Endothelial cell of umbilical vein (primary cell): ENCODE data around the gene TTLL5. TPM values are rescaled to one million over a fixed set of nuclear protein-coding genes. Genes with fewer than 3 reads are reported as not detected.

Experiments
- BruUV-seq: library from RNA; stranded (reverse); fragments of 400-500 nt; replicated peaks from 2 replicates; lab custom pipeline; 2021; lab: Mats Ljungman, UMichigan
- CTCF ChIA-PET: fragments of 300-600, 350-600 bp; sonication (Branson Sonifier 250); formaldehyde crosslinking; loops from one replicate; lab custom pipeline; 2021; ENCODE audit warnings: antibody characterized with exemption, inconsistent platforms; lab: Charles Lee
- POLR2A ChIA-PET: fragments of 300-600, 350-600 bp; sonication (Branson Sonifier 250); formaldehyde crosslinking; loops from one replicate; lab custom pipeline; 2021; ENCODE audit warnings: antibody characterized with exemption, inconsistent platforms; lab: Charles Lee
- DNase-seq: peaks from one replicate; pipeline ENCODE4 v3.0.0-alpha.2; 2011; ENCODE audit warnings: low read depth, low spot score
- FAIRE-seq: peaks from 2 replicates; lab custom pipeline; 2011; peaks lifted over from hg19 to GRCh38; lab: Jason Lieb, UNC
- H2AFZ ChIP-seq: 2 replicates; pipeline ENCODE4 v1.6.0; 2012; ENCODE audit warnings: low read depth, low read length, control low read depth, inconsistent platforms
- H3K27ac ChIP-seq: 2 replicates; pipeline ENCODE4 v1.5.1; 2011; ENCODE audit warnings: low read depth, mild to moderate bottlenecking, control low read depth, low read length, moderate library complexity; ENCODE audit not compliant: insufficient read depth
- H3K27me3 ChIP-seq, 2 experiments: 2 replicates each; pipeline versions ENCODE4 v1.6.0 to v1.6.1; 2011; ENCODE audit warnings: low read length in 2 of 2, mixed read lengths in 1 of 2; ENCODE audit not compliant: control insufficient read depth in 2 of 2, insufficient read depth in 2 of 2
- H3K36me3 ChIP-seq, 2 experiments: 2 replicates in 1 of 2; 3 replicates in 1 of 2; pipeline ENCODE4 v1.5.1; 2011; ENCODE audit warnings: low read length in 2 of 2, mild to moderate bottlenecking in 1 of 2, moderate library complexity in 1 of 2; ENCODE audit not compliant: control insufficient read depth in 2 of 2, insufficient read depth in 2 of 2; ENCODE audit errors: extremely low read depth in 1 of 2
- H3K4me1 ChIP-seq: 3 replicates; pipeline ENCODE4 v1.5.1; 2011; ENCODE audit warnings: mild to moderate bottlenecking, low read length; ENCODE audit not compliant: control insufficient read depth, insufficient read depth; ENCODE audit errors: extremely low read depth
- H3K4me2 ChIP-seq: 2 replicates; pipeline ENCODE4 v1.6.1; 2011; ENCODE audit warnings: low read length, control low read depth, mixed read lengths; ENCODE audit not compliant: insufficient read depth
- H3K4me3 ChIP-seq, 3 experiments: fragments of 200-600 bp in 1 of 3; sonication (generic), shearing (Covaris generic) in 1 of 3; replicated peaks in 1 of 3; 2 replicates each; pipeline ENCODE4 v1.5.1; 2011 to 2016; ENCODE audit warnings: control low read depth in 3 of 3, low read length in 3 of 3, mild to moderate bottlenecking in 2 of 3, inconsistent platforms in 1 of 3, low read depth in 1 of 3, moderate library complexity in 1 of 3; ENCODE audit not compliant: insufficient read depth in 1 of 3
- H3K79me2 ChIP-seq: 2 replicates; pipeline ENCODE4 v1.6.0; 2012; ENCODE audit warnings: low read length, inconsistent platforms; ENCODE audit not compliant: control insufficient read depth, insufficient read depth
- H3K9ac ChIP-seq: replicated peaks from 2 replicates; pipeline ENCODE3; 2011; ENCODE audit warnings: low read length, control low read depth; ENCODE audit not compliant: insufficient read depth; ENCODE audit errors: extremely low read depth
- H3K9me1 ChIP-seq: replicated peaks from 3 replicates; pipeline ENCODE4 v1.6.0; 2011; ENCODE audit warnings: mild to moderate bottlenecking, low read length; ENCODE audit not compliant: control insufficient read depth, insufficient read depth; ENCODE audit errors: extremely low read depth
- H3K9me3 ChIP-seq: replicated peaks from 2 replicates; pipeline ENCODE4 v1.5.1; 2012; ENCODE audit warnings: low read length, inconsistent platforms; ENCODE audit not compliant: control insufficient read depth, insufficient read depth
- H4K20me1 ChIP-seq: replicated peaks from 2 replicates; pipeline ENCODE3; 2011; ENCODE audit warnings: mild to moderate bottlenecking, low read length; ENCODE audit not compliant: control insufficient read depth, insufficient read depth; ENCODE audit errors: extremely low read depth
- EZH2 ChIP-seq: IDR thresholded peaks from 2 replicates; pipeline ENCODE4 v1.6.1; 2012; ENCODE audit warnings: borderline replicate concordance, low read depth, mild to moderate bottlenecking, moderate library complexity, low read length, inconsistent platforms; ENCODE audit not compliant: severe bottlenecking
- FOS ChIP-seq: IDR thresholded peaks from 2 replicates; pipeline ENCODE4 v1.6.1; 2011; ENCODE audit warnings: mild to moderate bottlenecking, low read length, moderate library complexity, borderline replicate concordance; ENCODE audit not compliant: insufficient read depth
- GATA2 ChIP-seq: IDR thresholded peaks from 2 replicates; pipeline ENCODE4 v1.7.0; 2011; ENCODE audit warnings: low read depth, mild to moderate bottlenecking, moderate library complexity, mixed read lengths, low read length; ENCODE audit not compliant: insufficient read length, insufficient read depth
- JUN ChIP-seq: IDR thresholded peaks from 2 replicates; pipeline ENCODE4 v1.6.1; 2011; ENCODE audit warnings: borderline replicate concordance, low read depth; ENCODE audit not compliant: insufficient read length, insufficient read depth
- MYC ChIP-seq: IDR thresholded peaks from one replicate; pipeline ENCODE4 v1.6.1; 2011; ENCODE audit warnings: mild to moderate bottlenecking, low read depth, low read length
- POLR2A ChIP-seq: IDR thresholded peaks from 2 replicates; pipeline ENCODE4 v1.6.1; 2012; ENCODE audit warnings: low read depth, mild to moderate bottlenecking, control low read depth, low read length
- POLR2AphosphoS5 ChIP-seq: IDR thresholded peaks from 2 replicates; pipeline ENCODE4 v1.6.1; 2012; ENCODE audit warnings: low read depth, mild to moderate bottlenecking, control low read depth, low read length, moderate library complexity; ENCODE audit not compliant: insufficient read depth
- dilution Hi-C: fragments of 300-500 bp; cut with MboI; formaldehyde crosslinking; loops from one replicate; pipeline ENCODE4 v1.15.0; 2019; ENCODE audit warnings: low sequenced_read_pairs; ENCODE audit not compliant: extremely low pct_ligation_motif_present
- intact Hi-C: fragments of 100-400 bp; cut with micrococcal nuclease; formaldehyde crosslinking; loops from one replicate; pipeline ENCODE4 v1.10.0; 2022
- polyA plus RNA-seq, 4 experiments: library from polyadenylated mRNA; depleted of rRNA in 3 of 4; stranded (reverse) in 3 of 4; unstranded in 1 of 4; fragments of >200 nt; gene quantifications; 2 replicates each; pipeline versions ENCODE4 v1.2.1 to v1.2.3, GENCODE V29; 2011 to 2012; ENCODE audit warnings: missing spikeins in 1 of 4
- total RNA-seq: library from RNA; stranded (reverse); gene quantifications from 2 replicates; pipeline ENCODE4 v1.2.3, GENCODE V29; 2021
- TF ChIP-seq, protein P1 (sequence below): IDR thresholded peaks from 2 replicates; pipeline ENCODE4 v1.6.1; 2011; ENCODE audit not compliant: insufficient read depth, insufficient read length
- TF ChIP-seq, protein P2 (sequence below), 2 donors: IDR thresholded peaks; 1 replicate in 1 of 2; 2 replicates in 1 of 2; pipeline ENCODE4 v1.5.1; 2011; ENCODE audit warnings: low read length in 2 of 2, mild to moderate bottlenecking in 2 of 2, moderate library complexity in 2 of 2, control low read depth in 1 of 2, inconsistent platforms in 1 of 2, low read depth in 1 of 2; ENCODE audit not compliant: insufficient read depth in 1 of 2; ENCODE audit errors: extremely low read depth in 1 of 2

TTLL5 gene
- total and polyA plus RNA-seq, 2 donors (not counting 3 experiments of a cell fraction or from before 2014, with no cell fraction given), result 33.2 to 93.6 TPM

- no peak for TF ChIP-seq GATA2
- Histone ChIP-seq H3K9me1 (no peaks in the 10 kb centered on the region), H3K4me3 (no peak overlapping the region), H3K4me2 (no peak overlapping the region), H4K20me1 (no peaks in the 10 kb centered on the region), H3K9me3 (no peaks in the 10 kb centered on the region), H3K9ac (no peak overlapping the region), H3K4me1 (peaks cover 3% of the 10 kb centered on the region), H3K27me3 (no peaks in the 10 kb centered on the region), H2AFZ (no peak overlapping the region), H3K36me3 (peaks cover 8 to 20% of the 10 kb centered on the region in 2 experiments), H3K27ac (no peak overlapping the region), H3K79me2 (no peaks in the 10 kb centered on the region)
- intact Hi-C loops, result no loop called here
- dilution Hi-C loops, result loop anchor here (25.0 kb wide), 1 partner anchor 270 kb away; the partner anchor contains the start of genes IFT43 and TGFB3
- DNase-seq (no peak), FAIRE-seq (no peak)
- CTCF ChIA-PET, result interaction anchor here (0.6 to 1.4 kb wide), 4 partner anchors 9 to 265 kb away, joined by 4 to 7 read pairs (median 5); no protein-coding TSS in a partner anchor
- no TSS peak for BruUV-seq
- POLR2A ChIA-PET, result no interaction called here
Observed at GRCh38 chr14:75717729-75718128, 56.7 kb downstream of the TTLL5 start.

GRCh38 chr14:75718199-75718598, 57.2 kb downstream of the TTLL5 start:
- H3K4me1 ChIP-seq, result peaks cover 3% of the 10 kb centered on the region
- BruUV-seq, result no TSS peak
- H3K79me2 ChIP-seq, result no peaks in the 10 kb centered on the region
- POLR2A ChIA-PET, result no interaction called here
- no peak overlapping the region for H3K4me2 ChIP-seq
- no peak overlapping the region for H2AFZ ChIP-seq
- H3K9me1 ChIP-seq, result no peaks in the 10 kb centered on the region
- no peak overlapping the region for H3K9ac ChIP-seq
- FAIRE-seq (no peak), DNase-seq (no peak)
- no peak overlapping the region for H3K27ac ChIP-seq
- no peaks in the 10 kb centered on the region for H3K27me3 ChIP-seq
- peaks cover 9 to 20% of the 10 kb centered on the region in 2 experiments for H3K36me3 ChIP-seq
- H3K9me3 ChIP-seq, result no peaks in the 10 kb centered on the region
- no peaks in the 10 kb centered on the region for H4K20me1 ChIP-seq
- intact Hi-C loops, result no loop called here
- CTCF ChIA-PET, result interaction anchor here (1.1 to 1.4 kb wide), 2 partner anchors 9 to 264 kb away, joined by 3 to 5 read pairs; partner anchors contain the start of gene TGFB3
- dilution Hi-C loops, result loop anchor here (25.0 kb wide), 1 partner anchor 269 kb away; the partner anchor contains the start of genes IFT43 and TGFB3
- H3K4me3 ChIP-seq, result no peak overlapping the region
- TF ChIP-seq EZH2, result no peak
- no peak for TF ChIP-seq GATA2
- no peak for TF ChIP-seq POLR2A
- no peak for TF ChIP-seq POLR2AphosphoS5
- no peak for TF ChIP-seq JUN
- TF ChIP-seq, protein P1, sequence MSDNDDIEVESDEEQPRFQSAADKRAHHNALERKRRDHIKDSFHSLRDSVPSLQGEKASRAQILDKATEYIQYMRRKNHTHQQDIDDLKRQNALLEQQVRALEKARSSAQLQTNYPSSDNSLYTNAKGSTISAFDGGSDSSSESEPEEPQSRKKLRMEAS, result no peak
- TF ChIP-seq, protein P2, sequence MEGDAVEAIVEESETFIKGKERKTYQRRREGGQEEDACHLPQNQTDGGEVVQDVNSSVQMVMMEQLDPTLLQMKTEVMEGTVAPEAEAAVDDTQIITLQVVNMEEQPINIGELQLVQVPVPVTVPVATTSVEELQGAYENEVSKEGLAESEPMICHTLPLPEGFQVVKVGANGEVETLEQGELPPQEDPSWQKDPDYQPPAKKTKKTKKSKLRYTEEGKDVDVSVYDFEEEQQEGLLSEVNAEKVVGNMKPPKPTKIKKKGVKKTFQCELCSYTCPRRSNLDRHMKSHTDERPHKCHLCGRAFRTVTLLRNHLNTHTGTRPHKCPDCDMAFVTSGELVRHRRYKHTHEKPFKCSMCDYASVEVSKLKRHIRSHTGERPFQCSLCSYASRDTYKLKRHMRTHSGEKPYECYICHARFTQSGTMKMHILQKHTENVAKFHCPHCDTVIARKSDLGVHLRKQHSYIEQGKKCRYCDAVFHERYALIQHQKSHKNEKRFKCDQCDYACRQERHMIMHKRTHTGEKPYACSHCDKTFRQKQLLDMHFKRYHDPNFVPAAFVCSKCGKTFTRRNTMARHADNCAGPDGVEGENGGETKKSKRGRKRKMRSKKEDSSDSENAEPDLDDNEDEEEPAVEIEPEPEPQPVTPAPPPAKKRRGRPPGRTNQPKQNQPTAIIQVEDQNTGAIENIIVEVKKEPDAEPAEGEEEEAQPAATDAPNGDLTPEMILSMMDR (IDR thresholded peaks at IDR 0.05; ENCODE audit: extremely low read depth in 1 of 2, insufficient read depth in 1 of 2, low read depth in 1 of 2, low read length in 2 of 2), result no peak
- no peak for TF ChIP-seq FOS
- no peak for TF ChIP-seq MYC
